ENCODE measurements around the gene LCE4A.

- no peak for TF ChIP-seq CTCF (conservative IDR thresholded peaks at IDR 0.05; ENCODE audit: low read depth in 2 of 2)
- TF ChIP-seq POLR2AphosphoS5 (IDR thresholded peaks at IDR 0.05; ENCODE audit: low read depth), result no peak
- TF ChIP-seq REST (IDR thresholded peaks at IDR 0.05; ENCODE audit: unreplicated experiment), result no peak
- TF ChIP-seq EZH2 (IDR thresholded peaks at IDR 0.05; ENCODE audit: low read depth, unreplicated experiment), result no peak
- TF ChIP-seq EZH2phosphoT487 (IDR thresholded peaks at IDR 0.05; ENCODE audit: unreplicated experiment), result no peak
- no peak for TF ChIP-seq ZNF462 (CRISPR knock-in tag; IDR thresholded peaks at IDR 0.05)
- no peak for TF ChIP-seq CREB1 (CRISPR knock-in tag; IDR thresholded peaks at IDR 0.05; ENCODE audit: low read depth)
- no peak for TF ChIP-seq STAT1 (IDR thresholded peaks at IDR 0.05; ENCODE audit: unreplicated experiment)
- no peak for TF ChIP-seq JUNB (IDR thresholded peaks at IDR 0.05; ENCODE audit: unreplicated experiment)
- TF ChIP-seq ZNF331 (CRISPR knock-in tag; IDR thresholded peaks at IDR 0.05; ENCODE audit: low read depth), result no peak
- TF ChIP-seq ZNF114 (CRISPR knock-in tag; IDR thresholded peaks at IDR 0.05), result no peak
- no peak for TF ChIP-seq ETS1 (IDR thresholded peaks at IDR 0.05)
- no peak for TF ChIP-seq NANOG (IDR thresholded peaks at IDR 0.05; ENCODE audit: borderline replicate concordance)
Measured at GRCh38 chr1:152757747-152758146, 49.8 kb downstream of the LCE4A start, which contains the start of gene KPRP.

Data from GM23338 (cell line).